Ascending aorta (tissue), 2 donors: ENCODE results near the gene BARX2. TPM values are rescaled to one million over a fixed set of nuclear protein-coding genes. Genes with fewer than 3 reads are reported as not detected.
A peak's percentile ranks its signal among the peaks of the same experiment; 100 is the strongest.

Source experiments
- DNase-seq, 2 donors: peaks; one replicate each; pipeline ENCODE4 v3.0.0-alpha.2; 2019; ENCODE audit warnings: low spot score in 2 of 2
- H3K27ac ChIP-seq, 2 donors: fragments of 200-600 bp; sonication (generic); one replicate each; pipeline ENCODE4 v1.5.1; 2016 to 2017; ENCODE audit warnings: mild to moderate bottlenecking in 1 of 2
- H3K27me3 ChIP-seq: fragments of 200-600 bp; sonication (generic); one replicate; pipeline ENCODE4 v1.5.1; 2017
- H3K36me3 ChIP-seq, 2 donors: fragments of 200-600 bp; sonication (generic); one replicate each; pipeline ENCODE4 v1.5.1; 2016
- H3K4me1 ChIP-seq, 2 donors: fragments of 200-600 bp; sonication (generic); one replicate each; pipeline ENCODE4 v1.5.1; 2016 to 2017; ENCODE audit warnings: mild to moderate bottlenecking in 1 of 2
- H3K4me3 ChIP-seq, 2 donors: fragments of 200-600 bp; sonication (generic); one replicate each; pipeline ENCODE4 v1.5.1; 2016 to 2017; ENCODE audit warnings: mild to moderate bottlenecking in 1 of 2
- H3K9me3 ChIP-seq, 2 donors: fragments of 200-600 bp; sonication (generic); one replicate each; pipeline ENCODE4 v1.5.1; 2016
- intact Hi-C: fragments of 100-400 bp; cut with DNase I; formaldehyde crosslinking; loops from one replicate; pipeline ENCODE4 v1.15.1; 2023
- total RNA-seq: library from RNA; depleted of rRNA; stranded (reverse); fragments of >200 nt; gene quantifications from one replicate; pipeline ENCODE4 v1.1.0, GENCODE V29; 2016
- TF ChIP-seq, protein P1 (sequence below), 3 experiments: fragments of 200-600 bp in 2 of 3; fragments of 450-650 bp in 1 of 3; sonication (generic) in 2 of 3; IDR thresholded peaks; one replicate each; pipeline ENCODE4 v1.5.1; 2016 to 2019; ENCODE audit warnings: antibody characterized with exemption in 3 of 3, mild to moderate bottlenecking in 1 of 3, moderate library complexity in 1 of 3

Gene BARX2
- total RNA-seq, 1 donor from 2014 or later, result not detected

GRCh38 chr11:129370715-129371114, 4.9 kb upstream of the BARX2 start:
- no peak for DNase-seq
- Histone ChIP-seq H3K27me3 (peaks cover 25% of the 10 kb centered on the region), H3K4me1 (peaks cover 3 to 18% of the 10 kb centered on the region in 2 donors), H3K4me3 (no peak overlapping the region), H3K27ac (no peak overlapping the region), H3K36me3 (no peaks in the 10 kb centered on the region), H3K9me3 (no peaks in the 10 kb centered on the region)
- TF ChIP-seq, protein P1, sequence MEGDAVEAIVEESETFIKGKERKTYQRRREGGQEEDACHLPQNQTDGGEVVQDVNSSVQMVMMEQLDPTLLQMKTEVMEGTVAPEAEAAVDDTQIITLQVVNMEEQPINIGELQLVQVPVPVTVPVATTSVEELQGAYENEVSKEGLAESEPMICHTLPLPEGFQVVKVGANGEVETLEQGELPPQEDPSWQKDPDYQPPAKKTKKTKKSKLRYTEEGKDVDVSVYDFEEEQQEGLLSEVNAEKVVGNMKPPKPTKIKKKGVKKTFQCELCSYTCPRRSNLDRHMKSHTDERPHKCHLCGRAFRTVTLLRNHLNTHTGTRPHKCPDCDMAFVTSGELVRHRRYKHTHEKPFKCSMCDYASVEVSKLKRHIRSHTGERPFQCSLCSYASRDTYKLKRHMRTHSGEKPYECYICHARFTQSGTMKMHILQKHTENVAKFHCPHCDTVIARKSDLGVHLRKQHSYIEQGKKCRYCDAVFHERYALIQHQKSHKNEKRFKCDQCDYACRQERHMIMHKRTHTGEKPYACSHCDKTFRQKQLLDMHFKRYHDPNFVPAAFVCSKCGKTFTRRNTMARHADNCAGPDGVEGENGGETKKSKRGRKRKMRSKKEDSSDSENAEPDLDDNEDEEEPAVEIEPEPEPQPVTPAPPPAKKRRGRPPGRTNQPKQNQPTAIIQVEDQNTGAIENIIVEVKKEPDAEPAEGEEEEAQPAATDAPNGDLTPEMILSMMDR (IDR thresholded peaks at IDR 0.05), result no peak
- intact Hi-C loops, result no loop called here

DNA sequence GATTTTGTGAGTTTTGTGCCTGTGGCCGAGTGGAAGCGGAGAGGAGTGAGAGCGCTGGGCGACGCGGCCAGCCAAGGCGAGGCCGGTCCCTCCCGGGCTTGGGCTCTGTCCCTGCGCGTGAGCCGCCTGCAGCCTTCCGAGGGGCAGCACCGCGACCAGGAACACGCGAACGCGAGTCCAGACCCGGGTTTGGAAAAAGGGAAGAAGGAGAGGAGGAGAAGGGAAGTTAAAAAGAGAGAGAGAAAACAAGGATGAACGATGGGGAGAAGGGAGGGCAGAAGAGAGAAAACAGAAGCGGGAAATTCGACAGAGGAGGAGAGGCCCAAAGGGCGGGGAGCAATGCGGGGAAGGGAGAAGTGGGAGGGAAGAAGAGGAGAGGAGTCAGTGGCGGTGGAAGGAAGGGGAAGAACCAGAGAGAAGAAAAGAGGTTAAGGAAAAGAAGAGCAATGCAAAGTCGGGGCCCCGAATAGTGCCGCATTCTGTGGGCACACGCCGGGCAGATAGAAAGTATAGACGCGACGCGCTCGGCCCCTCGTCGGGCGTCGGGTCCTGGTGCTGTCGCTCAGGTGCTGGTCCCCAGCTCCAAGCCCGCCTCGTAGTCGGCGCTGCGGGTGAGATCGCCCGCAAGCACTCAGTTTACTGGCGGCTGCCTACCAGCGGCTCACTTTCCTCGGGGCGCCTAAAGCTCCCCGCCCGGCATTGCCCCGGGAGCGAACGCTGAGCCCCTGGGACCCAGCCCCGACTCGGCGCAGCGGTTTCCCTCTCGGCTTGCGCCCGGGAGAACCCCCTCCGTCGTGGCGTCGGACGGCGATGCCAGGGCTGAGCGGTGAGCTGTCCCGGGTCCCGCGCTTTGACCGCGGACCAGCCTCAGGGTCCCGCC, 2.8 kb upstream of the BARX2 start:
- peaks cover 3 to 18% of the 10 kb centered on the region in 2 donors for H3K4me1 ChIP-seq
- peaks cover 27% of the 10 kb centered on the region for H3K27me3 ChIP-seq
- no peaks in the 10 kb centered on the region for H3K9me3 ChIP-seq
- peak overlapping the region; percentile 39 to 58 for H3K4me3 ChIP-seq
- H3K36me3 ChIP-seq, result no peaks in the 10 kb centered on the region
- no peak for DNase-seq
- no peak overlapping the region for H3K27ac ChIP-seq
- TF ChIP-seq, protein P1 (IDR thresholded peaks at IDR 0.05), result no peak
- intact Hi-C loops, result no loop called here

GRCh38 chr11:129373489-129373953, 2.1 kb upstream of the BARX2 start:
- Histone ChIP-seq H3K36me3 (no peaks in the 10 kb centered on the region), H3K27me3 (peaks cover 27% of the 10 kb centered on the region), H3K4me3 (peak overlapping the region; percentile 39 to 58), H3K9me3 (no peaks in the 10 kb centered on the region), H3K4me1 (peaks cover 3 to 18% of the 10 kb centered on the region in 2 donors), H3K27ac (no peak overlapping the region)
- TF ChIP-seq, protein P1 (IDR thresholded peaks at IDR 0.05), result no peak
- intact Hi-C loops, result no loop called here
- DNase-seq, result no peak

- Histone ChIP-seq H3K4me3 (peak overlapping the region; percentile 39 to 58), H3K4me1 (peaks cover 3 to 18% of the 10 kb centered on the region in 2 donors), H3K36me3 (no peaks in the 10 kb centered on the region), H3K9me3 (no peaks in the 10 kb centered on the region), H3K27me3 (peaks cover 27% of the 10 kb centered on the region), H3K27ac (no peak overlapping the region)
- intact Hi-C loops, result no loop called here
- no peak for DNase-seq
- TF ChIP-seq, protein P1 (IDR thresholded peaks at IDR 0.05), result no peak
Observed at GRCh38 chr11:129374081-129374992, 1.3 kb upstream of the BARX2 start.

DNA sequence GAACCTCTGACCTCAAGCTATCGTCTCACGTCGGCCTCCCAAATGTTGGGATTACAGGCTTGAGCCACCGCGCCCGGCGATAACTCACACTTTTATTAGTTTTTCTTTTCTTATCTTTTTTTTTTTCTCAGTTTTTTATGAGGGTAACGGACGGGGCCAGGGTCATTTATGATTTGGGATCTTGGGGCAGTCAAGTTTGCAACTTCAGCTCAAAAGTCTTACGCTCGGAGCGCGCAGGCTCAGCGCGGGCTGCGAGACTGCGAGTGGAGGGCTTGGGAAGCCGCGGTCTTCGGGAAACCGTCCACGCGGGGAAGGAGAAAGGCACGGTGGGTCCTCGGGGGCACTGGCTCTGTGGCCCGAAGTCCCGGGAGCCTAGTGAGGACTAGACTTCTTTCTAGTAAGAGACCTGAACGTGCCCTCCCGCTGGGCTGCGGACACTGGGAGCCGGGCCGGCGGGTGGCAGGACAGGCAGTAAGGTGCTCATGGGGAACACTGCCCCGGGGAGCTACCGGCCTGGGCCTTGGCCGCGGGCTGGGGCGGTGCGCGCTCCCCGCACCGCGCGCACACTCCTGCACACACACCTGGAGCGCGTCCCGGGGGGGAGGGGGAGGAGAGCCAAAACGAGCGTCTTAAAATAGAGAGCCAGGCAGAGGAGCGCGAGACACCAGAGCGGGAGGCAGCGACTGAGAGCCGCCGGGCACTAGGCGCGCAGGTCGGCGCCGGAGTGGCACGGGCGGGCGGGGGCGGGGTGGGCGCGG, 476 bp upstream of the BARX2 start:
- intact Hi-C loops, result no loop called here
- peaks cover 27% of the 10 kb centered on the region for H3K27me3 ChIP-seq
- H3K4me1 ChIP-seq, result peaks cover 3 to 18% of the 10 kb centered on the region in 2 donors
- no peak overlapping the region for H3K27ac ChIP-seq
- no peak for DNase-seq
- H3K36me3 ChIP-seq, result no peaks in the 10 kb centered on the region
- H3K9me3 ChIP-seq, result no peaks in the 10 kb centered on the region
- TF ChIP-seq, protein P1 (IDR thresholded peaks at IDR 0.05), result no peak
- peak overlapping the region; percentile 33 to 58 for H3K4me3 ChIP-seq
